Testis (tissue), 2 donors: ENCODE data around the gene ANXA10.

ENCODE experiments used
- CTCF ChIP-seq, 3 experiments: fragments of 450-650 bp in 2 of 3; fragments of 200-600 bp in 1 of 3; sonication (generic) in 1 of 3; IDR thresholded peaks; one replicate each; pipeline ENCODE4 v1.5.1; 2016 to 2019; ENCODE audit warnings: antibody characterized with exemption in 3 of 3, mild to moderate bottlenecking in 2 of 3, moderate library complexity in 1 of 3
- POLR2A ChIP-seq: fragments of 450-650 bp; IDR thresholded peaks from one replicate; pipeline ENCODE4 v1.6.1; 2017; ENCODE audit warnings: antibody characterized with exemption, mild to moderate bottlenecking, moderate library complexity

GRCh38 chr4:168218645-168219044 is 126.3 kb downstream of the ANXA10 start:
- TF ChIP-seq CTCF (IDR thresholded peaks at IDR 0.05) (no peak), POLR2A (no peak)
